BE2C (cell line): ENCODE results near the gene CGB5.

Experiments
- DNase-seq: peaks from one replicate; pipeline ENCODE4 v3.0.0-alpha.2; 2020
- H3K27me3 ChIP-seq: fragments of 250-450 bp; sonication (Bioruptor Pico); 2 replicates; pipeline ENCODE4 v1.5.1; 2020; ENCODE audit warnings: mild to moderate bottlenecking
- H3K36me3 ChIP-seq: fragments of 250-450 bp; sonication (Bioruptor Pico); 2 replicates; pipeline ENCODE4 v1.5.1; 2020; ENCODE audit warnings: mild to moderate bottlenecking
- H3K4me1 ChIP-seq: fragments of 250-450 bp; sonication (Bioruptor Pico); 2 replicates; pipeline ENCODE4 v1.5.1; 2020
- H3K4me3 ChIP-seq: 2 replicates; pipeline ENCODE4 v1.5.1; 2011; ENCODE audit warnings: low read depth, low read length
- H3K9me3 ChIP-seq: fragments of 250-450 bp; sonication (Bioruptor Pico); 2 replicates; pipeline ENCODE4 v1.5.1; 2020
- TF ChIP-seq, protein P1 (sequence below): IDR thresholded peaks from 2 replicates; pipeline ENCODE4 v1.5.1; 2012; ENCODE audit warnings: mild to moderate bottlenecking, low read depth, low read length

CGB5 gene

DNA sequence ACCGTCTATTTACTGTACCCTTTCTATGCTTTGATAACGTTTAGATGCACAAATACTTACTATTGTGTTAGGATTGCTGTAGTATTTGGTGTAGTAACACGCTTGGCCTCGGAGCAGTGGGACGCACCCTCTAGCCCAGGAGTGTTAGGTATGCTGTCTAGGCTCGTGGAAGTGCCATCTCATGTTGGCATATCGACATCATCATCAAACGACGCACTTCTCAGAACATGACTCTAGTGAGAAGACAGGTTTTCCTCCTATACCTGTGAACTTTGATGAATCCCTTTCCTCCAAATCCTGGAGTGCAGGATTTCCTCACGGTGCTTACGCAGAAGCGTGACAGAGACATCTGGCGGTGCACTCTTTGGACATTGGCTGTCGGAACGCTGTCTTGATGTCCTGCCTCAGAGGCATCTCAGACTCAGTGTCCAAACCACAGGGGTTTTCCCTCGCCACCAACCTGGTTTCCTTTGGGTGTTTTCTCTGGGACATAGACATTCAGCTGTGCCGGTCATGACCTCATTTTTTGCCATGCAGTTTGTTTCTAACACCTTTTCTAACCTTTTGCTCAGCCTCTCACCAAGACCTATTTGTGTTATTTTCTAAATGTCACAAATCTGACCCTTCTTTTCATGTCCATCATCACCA lies 47.9 kb downstream of the CGB5 start:
- H3K9me3 ChIP-seq: no peaks in the 10 kb centered on the region
- TF ChIP-seq, protein P1, sequence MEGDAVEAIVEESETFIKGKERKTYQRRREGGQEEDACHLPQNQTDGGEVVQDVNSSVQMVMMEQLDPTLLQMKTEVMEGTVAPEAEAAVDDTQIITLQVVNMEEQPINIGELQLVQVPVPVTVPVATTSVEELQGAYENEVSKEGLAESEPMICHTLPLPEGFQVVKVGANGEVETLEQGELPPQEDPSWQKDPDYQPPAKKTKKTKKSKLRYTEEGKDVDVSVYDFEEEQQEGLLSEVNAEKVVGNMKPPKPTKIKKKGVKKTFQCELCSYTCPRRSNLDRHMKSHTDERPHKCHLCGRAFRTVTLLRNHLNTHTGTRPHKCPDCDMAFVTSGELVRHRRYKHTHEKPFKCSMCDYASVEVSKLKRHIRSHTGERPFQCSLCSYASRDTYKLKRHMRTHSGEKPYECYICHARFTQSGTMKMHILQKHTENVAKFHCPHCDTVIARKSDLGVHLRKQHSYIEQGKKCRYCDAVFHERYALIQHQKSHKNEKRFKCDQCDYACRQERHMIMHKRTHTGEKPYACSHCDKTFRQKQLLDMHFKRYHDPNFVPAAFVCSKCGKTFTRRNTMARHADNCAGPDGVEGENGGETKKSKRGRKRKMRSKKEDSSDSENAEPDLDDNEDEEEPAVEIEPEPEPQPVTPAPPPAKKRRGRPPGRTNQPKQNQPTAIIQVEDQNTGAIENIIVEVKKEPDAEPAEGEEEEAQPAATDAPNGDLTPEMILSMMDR: no peak
- H3K27me3 ChIP-seq: no peaks in the 10 kb centered on the region
- no peaks in the 10 kb centered on the region for H3K4me1 ChIP-seq
- peaks cover 85% of the 10 kb centered on the region for H3K36me3 ChIP-seq
- DNase-seq: no peak
- H3K4me3 ChIP-seq: no peak overlapping the region

DNA sequence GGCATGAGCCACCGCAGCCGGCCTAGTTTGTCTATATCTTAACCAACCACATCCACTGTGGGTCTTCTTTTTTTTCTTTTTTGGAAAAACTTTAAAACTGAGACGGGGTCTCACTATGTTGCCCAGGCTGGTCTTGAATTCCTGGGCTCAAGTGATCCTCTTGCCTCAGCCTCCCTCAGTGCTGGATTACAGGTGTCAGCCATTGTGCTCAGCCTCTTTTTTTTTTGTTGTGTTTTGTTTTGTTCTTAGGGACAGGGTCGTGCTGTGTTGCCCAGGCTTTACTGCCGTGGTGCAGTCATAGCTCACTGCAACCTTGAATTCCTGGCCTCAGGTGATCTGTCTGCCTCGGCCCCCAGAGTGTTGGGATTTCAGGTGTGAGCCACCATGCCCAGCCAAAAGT lies 49.0 kb downstream of the CGB5 start:
- no peak overlapping the region for H3K4me3 ChIP-seq
- DNase-seq: no peak
- no peaks in the 10 kb centered on the region for H3K4me1 ChIP-seq
- H3K27me3 ChIP-seq: no peaks in the 10 kb centered on the region
- TF ChIP-seq, protein P1: no peak
- no peaks in the 10 kb centered on the region for H3K9me3 ChIP-seq
- peaks cover 84% of the 10 kb centered on the region for H3K36me3 ChIP-seq
